Erythroblast (primary cell): ENCODE results near the gene TMEM235.

Experiments used
- DNase-seq, 2 experiments: peaks; one replicate each; lab custom pipeline; 2025; lab: John Stamatoyannopoulos, UW
- GATA1 ChIP-seq: IDR thresholded peaks from 2 replicates; pipeline ENCODE4 v1.6.1; 2011; ENCODE audit warnings: low read depth, mild to moderate bottlenecking, control low read depth, low read length, moderate library complexity
- POLR2A ChIP-seq: IDR thresholded peaks from 2 replicates; pipeline ENCODE4 v1.6.1; 2011; ENCODE audit warnings: mild to moderate bottlenecking, low read length

Gene TMEM235

DNA sequence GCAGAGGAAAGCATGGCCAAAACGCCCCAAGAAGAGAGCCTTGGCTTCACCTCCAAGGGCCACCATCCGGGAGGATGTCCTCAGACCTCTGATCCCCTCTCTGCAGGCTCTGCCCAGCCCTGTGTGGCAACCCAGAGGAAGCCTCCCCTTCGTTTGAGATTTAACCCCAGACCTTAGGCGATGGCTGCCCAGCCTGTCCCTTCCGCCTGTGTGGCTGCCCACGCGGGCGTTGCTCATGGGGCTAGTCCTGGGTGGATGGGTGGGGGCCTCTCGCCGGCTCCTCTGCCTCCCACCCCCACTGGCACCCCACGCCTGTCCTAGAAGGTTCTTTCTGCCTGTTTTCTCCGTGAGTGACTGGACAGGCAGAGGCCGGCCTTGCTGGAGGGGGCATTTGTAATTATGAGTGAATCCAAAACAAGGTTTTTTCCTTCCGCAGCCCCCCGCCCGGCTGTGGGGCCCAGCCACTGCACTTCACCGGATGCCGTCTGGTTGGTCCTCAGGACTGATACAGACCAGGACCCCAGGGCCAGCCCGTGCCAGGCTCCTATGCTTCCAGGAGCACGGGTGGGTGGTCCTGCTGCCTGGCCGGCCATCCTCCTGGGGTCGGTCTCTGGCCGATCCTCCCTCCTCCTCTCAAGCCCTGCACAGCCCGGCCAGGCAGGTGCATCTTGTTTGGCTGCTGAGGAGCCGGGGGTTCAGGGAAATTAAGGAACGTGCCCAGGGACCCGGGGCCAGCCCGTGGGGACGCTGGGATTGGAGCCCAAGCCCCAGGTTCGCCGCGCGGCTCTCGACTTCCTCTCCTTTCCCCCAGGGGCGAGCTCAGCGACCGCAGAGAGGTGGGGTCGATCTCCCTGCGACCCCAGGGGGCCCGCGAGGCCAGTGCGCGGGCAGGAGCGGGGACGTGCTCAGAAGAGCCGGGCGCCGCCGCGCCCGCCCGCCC is at the start of gene TMEM235:
Gene TMEM235 (plus strand): TSS at position 636 of the 940 bp plus-strand sequence. CDS start 393 bp downstream, outside the sequence.
- DNase-seq = no peak
- no peak for TF ChIP-seq POLR2A
- no peak for TF ChIP-seq GATA1

DNA sequence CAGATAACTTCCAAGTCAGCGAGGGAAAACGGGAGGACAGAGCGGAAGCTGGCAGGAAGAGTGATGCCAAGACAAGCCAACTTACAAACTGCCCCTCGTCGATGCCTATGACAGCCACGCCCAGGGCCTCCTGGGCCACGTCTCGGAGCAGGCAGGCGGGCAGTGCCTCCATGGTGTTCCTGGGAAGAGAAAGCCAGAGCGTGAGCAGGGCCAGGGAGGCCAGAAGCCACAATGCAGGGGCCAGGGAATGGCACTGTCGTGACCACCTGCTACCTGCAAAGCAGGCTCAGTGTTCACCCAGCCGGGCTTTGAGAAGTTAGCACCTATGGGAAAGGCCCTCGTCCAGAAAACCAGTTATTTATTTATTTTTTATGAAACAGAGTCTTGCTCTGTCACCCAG is 48.9 kb upstream of the TMEM235 start:
- DNase-seq = no peak
- TF ChIP-seq POLR2A (no peak), GATA1 (no peak)

DNA sequence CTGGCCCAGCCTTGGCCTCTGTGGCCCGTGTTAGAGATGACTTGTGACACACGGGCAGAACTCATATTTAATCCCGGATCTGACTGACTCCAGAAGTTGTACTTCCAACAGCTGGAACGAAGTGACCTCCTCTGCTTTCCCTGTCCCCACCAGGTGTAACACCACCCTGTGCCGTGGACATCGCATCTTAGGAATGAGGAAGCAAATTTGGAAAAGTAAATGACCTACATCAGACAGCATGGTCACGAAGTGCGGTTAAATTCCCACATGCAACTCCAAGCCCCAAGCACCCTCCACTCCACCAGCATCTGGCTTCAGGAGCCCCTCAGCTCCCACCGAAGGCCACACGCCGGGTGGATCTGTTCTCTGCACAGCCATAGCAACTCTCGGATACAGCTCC is 47.5 kb upstream of the TMEM235 start:
- no peak for TF ChIP-seq GATA1
- no peak for TF ChIP-seq POLR2A

DNA sequence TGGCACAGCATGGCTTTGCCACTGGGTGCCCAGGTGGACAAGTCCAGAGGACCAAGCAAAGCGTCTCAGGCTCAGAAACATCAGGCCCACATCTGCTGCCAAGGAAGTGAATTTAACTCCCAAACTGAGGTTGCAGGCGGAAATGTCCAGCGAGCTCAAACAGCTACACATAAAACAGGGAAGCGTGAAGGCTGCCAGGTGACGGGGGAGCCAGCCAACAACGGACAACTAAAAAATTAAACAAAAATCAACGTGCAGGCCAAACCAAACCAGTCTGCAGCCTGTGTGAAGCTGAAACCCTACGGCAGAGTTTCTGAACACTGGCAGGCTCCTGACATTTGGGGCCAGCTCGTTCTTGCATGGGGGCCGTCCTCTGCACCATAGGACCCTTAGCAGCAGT is 47.1 kb upstream of the TMEM235 start:
- no peak for DNase-seq
- TF ChIP-seq GATA1 (no peak), POLR2A (no peak)

More for the DNA sequence above, 47.5 kb upstream of the TMEM235 start:
- DNase-seq = no peak

DNA sequence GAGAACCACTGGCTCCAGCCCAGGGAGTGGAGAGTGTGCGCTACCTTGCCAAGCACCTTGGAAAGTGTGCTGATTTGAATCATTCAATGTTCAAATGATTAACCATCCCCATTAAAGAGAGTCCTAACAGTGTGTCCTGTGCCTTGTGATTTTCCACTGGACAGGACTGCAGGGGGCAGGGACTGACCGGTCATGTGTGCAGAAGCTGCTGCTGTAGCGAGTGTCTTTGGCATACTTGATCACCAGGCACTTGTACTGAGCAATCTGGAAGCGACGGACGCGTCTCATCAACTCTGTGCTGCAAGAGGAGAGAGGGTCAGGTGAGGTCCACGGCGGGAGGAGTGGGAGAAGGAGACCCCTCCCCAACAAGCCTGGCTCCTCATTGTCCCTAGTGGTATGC is 46.6 kb upstream of the TMEM235 start:
- DNase-seq = no peak

DNA sequence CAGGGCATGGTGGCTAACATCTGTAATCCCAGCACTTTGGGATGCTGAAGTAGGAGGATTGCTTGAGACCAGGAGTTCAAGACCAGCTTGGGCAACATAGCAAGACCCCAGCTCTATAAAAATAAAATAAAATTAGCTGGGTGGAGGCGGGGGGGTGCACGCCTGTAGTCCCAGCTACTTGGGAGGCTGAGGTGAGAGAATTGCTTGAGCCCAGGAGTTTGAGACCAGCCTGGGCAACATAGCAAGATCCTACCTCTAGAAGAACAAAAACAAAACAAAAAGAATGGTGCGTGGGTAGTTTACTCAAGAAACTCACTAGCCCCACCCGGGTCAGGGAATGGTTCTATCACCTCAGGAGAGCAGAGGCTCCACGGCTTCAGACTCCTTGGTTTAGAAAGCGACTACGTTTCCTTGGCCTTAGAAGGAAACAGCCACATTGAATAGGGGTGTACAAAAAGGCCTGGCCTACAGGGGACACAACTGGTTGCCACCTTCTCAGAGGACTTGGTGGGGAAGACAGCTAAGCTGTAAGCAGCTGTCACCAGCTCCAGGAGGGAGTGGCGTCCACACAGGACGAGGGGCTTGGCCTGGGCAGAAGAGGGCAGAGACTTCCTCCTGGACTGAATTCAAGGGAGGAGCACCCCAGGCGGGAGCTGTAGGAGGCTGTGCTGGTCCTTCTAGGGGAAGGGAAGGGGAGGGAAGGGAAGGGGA is 45.3 kb upstream of the TMEM235 start:
- TF ChIP-seq POLR2A = no peak
- no peak for TF ChIP-seq GATA1
- DNase-seq = peak; percentile 67 to 68

More for the DNA sequence above, 46.6 kb upstream of the TMEM235 start:
- TF ChIP-seq POLR2A (no peak), GATA1 (no peak)

DNA sequence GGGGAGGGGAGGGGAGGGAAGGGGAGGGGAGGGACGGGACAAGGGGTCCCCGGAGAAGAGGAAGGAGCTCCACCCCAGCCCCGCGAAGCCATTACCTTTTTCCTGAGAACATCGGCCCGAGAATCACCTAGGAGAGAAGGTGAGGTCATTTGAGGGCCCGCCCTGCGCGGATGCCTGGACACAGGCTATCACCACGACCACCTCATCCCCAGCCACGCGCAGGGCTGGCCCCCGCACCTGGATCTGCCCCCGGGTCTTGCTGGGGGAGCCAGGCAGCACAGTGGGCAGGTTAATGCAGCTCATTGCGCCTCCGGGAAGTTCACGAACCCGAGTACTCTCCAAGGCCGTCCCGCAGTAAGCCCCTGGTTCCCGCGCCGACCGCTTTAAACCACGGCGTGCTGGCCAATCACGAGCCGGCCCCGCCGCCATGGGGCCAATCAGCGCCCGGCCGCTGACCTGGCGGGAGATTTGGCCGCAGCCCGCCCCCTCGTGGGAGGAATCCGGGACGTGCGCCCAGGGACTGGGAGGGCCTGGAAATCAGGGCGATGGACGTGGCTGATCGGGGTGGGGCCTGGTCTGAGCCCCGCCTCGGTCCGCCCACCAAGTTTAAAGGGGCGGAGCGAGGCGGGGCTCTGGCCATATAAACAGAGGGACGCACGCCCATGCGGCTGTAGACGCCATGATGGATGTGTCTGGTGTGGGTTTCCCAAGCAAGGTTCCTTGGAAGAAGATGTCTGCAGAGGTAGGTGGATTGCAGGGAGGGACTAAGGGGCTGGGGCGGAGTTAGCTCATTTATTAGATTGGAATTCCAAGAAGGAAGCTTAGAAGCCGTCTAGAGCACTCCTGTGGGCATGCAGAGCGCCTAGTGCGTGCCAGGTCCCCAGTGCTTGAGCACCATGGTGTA is 44.5 kb upstream of the TMEM235 start, which contains the start of the genes AFMID and TK1:
Gene AFMID (plus strand): TSS at position 671 of the 904 bp plus-strand sequence. CDS start 9 bp downstream, at position 680.
Gene TK1 (minus strand): TSS at position 361 of the 904 bp plus-strand sequence. CDS start 58 bp downstream, at position 303.
- DNase-seq = peak; percentile 98 to 99
- TF ChIP-seq GATA1 (no peak), POLR2A (peak; percentile 77)

DNA sequence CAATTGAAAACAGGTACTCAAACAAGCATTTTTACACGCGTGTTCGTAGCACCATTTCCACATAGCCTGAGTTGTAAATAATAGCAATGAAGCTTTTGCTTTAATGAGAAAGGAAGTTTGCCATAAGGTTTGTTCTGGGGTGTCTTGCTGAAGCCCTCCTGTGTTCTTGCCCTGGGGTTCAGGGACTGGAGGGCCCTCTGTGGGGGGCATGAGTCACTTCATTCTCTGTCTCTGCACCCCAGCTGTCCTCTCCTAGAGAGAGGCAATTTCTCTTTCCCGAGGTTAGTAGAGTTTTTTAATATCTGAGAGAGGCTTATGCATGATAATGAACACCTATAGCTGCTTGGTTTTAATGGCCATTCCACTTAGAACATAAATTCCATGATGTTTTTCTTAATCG is 34.7 kb upstream of the TMEM235 start:
- TF ChIP-seq GATA1 (no peak), POLR2A (no peak)
- DNase-seq = no peak

DNA sequence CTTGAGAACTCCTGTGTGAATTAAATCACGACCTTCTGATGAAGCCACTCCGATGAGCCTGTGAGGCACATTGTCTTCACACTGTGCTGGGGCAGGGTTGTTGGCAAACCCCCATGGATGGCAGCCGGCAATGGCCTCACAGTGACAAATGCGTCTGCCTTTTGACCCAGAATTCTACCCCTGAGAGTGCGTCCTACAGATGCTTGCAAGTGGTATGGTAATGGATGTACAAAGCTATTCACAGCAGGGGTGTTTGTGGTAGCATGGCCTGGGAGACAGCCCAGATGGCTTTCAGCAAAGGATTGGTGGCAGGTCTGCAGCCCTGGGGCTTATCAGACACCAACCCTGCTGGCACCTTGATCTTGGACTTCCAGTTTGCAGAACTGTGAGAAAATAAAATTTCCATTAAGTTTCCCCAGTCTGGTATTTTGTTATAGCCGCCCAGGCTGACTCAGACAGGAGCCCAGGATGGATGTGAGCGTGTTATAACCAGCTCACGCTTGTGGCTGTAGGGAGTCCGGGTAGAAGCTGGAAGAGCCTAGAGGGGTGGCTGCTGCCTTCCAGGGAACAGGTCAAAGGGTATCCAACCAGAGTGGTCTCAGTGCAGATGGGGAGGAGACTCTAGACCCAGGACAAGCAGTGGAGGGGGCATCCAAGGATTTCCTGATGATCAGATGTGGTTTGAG is 34.1 kb upstream of the TMEM235 start:
- no peak for DNase-seq
- TF ChIP-seq POLR2A (no peak), GATA1 (no peak)

DNA sequence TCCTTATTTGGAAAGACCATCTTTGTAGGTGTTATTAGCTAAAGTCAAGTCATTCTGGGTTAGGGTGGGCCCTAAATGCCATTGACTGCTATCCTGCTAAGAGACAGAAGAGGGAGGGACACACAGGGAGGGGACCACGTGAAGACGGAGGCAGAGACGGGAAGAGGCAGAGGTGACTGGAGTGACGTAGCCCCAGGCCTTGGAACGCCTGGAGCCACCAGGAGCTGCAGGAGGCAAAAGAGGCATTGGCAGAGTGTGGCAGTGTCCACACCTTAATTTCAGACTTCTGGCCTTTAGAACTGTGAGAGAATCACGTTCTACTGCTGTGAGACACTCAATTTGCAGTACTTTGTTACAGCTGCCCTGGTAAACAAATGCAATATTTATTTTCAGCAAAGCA is 31.0 kb upstream of the TMEM235 start:
- no peak for TF ChIP-seq GATA1
- TF ChIP-seq POLR2A = no peak
- DNase-seq = no peak

DNA sequence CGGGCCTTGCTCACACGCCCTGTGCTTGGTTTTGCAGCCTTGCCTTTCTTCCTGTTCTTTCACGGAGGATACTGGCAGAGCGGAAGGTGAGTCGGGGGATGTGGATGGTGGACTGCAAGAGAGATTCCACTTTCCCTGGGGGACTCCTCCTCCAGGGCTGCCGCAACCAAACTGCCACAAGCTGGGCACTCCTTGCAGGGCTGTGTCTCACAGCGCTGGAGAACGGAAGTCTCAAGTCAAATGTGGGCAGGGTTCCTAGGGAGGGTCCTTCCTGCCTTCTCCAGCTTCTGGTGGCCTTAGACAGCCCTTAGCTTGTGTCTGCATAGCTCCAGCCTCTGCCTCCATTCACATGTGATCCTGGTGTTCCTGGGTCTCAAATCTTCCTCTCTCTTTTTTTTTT is 28.8 kb upstream of the TMEM235 start:
- no peak for TF ChIP-seq GATA1
- no peak for TF ChIP-seq POLR2A
- DNase-seq = no peak

DNA sequence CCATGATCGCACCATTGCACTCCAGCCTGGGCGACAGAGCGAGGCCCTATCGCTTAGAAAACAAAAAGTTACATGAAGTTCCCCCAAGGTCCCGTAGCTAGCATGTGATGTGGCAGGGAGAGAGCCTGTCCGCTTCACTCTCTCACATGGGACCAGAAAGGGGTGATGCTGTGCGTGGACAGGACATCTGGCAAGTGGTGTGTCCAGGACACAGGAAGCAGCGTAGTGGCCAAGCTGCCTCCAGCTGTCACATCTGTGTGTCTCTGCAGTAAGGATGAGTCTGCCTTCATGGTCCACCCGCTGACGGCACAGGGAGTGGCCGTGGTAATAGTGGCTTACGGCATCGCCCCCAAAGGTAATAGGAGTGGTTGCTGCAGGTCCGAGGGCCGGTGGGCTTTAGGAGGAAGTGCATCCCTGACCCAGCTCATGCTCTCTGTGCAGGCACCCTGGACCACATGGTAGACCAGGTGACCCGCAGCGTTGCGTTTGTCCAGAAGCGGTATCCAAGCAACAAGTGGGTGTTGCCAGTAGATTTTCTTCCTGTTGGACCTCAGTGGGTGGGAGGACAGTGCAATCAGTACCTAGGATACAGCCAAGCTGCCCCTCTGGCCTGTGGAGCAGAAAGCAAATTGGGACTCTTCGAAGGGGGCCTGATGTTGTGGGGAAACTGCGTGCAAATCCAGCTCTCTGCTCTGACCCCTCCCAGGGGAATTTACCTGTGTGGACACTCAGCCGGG is 26.9 kb upstream of the TMEM235 start:
- no peak for TF ChIP-seq GATA1
- TF ChIP-seq POLR2A = no peak
- DNase-seq = no peak
